ENCODE measurements around the gene PRKCB. TPM values are rescaled to one million over a fixed set of nuclear protein-coding genes. Genes with fewer than 3 reads are reported as not detected.

Gene PRKCB
- total and polyA plus RNA-seq, 4 donors = 1.6 to 9.4 (median 4.0) TPM

- no peaks in the 10 kb centered on the region for H3K9me3 ChIP-seq (ENCODE audit: control insufficient read depth in 4 of 4, low read length in 3 of 4)
- no peak overlapping the region for H3K9ac ChIP-seq (ENCODE audit: low read depth in 1 of 2, low read length in 2 of 2)
- no peaks in the 10 kb centered on the region for H3K4me1 ChIP-seq (ENCODE audit: control insufficient read depth in 4 of 4, insufficient read depth in 4 of 4, low read length in 3 of 4)
- H3K4me3 ChIP-seq (ENCODE audit: low read depth in 1 of 3, low read length in 3 of 3) = no peak overlapping the region
- H3K27me3 ChIP-seq (ENCODE audit: control insufficient read depth in 4 of 4, insufficient read depth in 4 of 4, low read length in 3 of 4) = peaks cover 0 to 4% (median 0%) of the 10 kb centered on the region in 4 donors
- no peak overlapping the region for H3K27ac ChIP-seq (ENCODE audit: low read depth in 1 of 2, low read length in 2 of 2)
- 75% methylated on average over 3 of the region's 3 CpGs for WGBS
- H3K36me3 ChIP-seq (ENCODE audit: control insufficient read depth in 4 of 4, insufficient read depth in 3 of 4, low read depth in 1 of 4, low read length in 3 of 4) = no peaks in the 10 kb centered on the region
- DNase-seq (ENCODE audit: low spot score) = no peak
- TF ChIP-seq, protein P1, sequence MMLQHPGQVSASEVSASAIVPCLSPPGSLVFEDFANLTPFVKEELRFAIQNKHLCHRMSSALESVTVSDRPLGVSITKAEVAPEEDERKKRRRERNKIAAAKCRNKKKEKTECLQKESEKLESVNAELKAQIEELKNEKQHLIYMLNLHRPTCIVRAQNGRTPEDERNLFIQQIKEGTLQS (IDR thresholded peaks at IDR 0.05) = no peak
- TF ChIP-seq FOXA1 (IDR thresholded peaks at IDR 0.05) (no peak), SP1 (IDR thresholded peaks at IDR 0.05) (no peak), HNF4A (conservative IDR thresholded peaks at IDR 0.05) (no peak), TAF1 (conservative IDR thresholded peaks at IDR 0.05) (no peak), FOXA2 (IDR thresholded peaks at IDR 0.05) (no peak), HNF4G (IDR thresholded peaks at IDR 0.05) (no peak), RXRA (IDR thresholded peaks at IDR 0.05) (no peak), YY1 (IDR thresholded peaks at IDR 0.05) (no peak), GABPA (IDR thresholded peaks at IDR 0.05 in 1 of 2, conservative IDR thresholded peaks at IDR 0.05 in 1 of 2) (no peak), JUND (IDR thresholded peaks at IDR 0.05) (no peak), NR2F2 (IDR thresholded peaks at IDR 0.05) (no peak), ZBTB33 (IDR thresholded peaks at IDR 0.05) (no peak), RAD21 (IDR thresholded peaks at IDR 0.05) (no peak), EGR1 (IDR thresholded peaks at IDR 0.05; ENCODE audit: low read depth in 2 of 2) (no peak)
- TF ChIP-seq, protein P2, sequence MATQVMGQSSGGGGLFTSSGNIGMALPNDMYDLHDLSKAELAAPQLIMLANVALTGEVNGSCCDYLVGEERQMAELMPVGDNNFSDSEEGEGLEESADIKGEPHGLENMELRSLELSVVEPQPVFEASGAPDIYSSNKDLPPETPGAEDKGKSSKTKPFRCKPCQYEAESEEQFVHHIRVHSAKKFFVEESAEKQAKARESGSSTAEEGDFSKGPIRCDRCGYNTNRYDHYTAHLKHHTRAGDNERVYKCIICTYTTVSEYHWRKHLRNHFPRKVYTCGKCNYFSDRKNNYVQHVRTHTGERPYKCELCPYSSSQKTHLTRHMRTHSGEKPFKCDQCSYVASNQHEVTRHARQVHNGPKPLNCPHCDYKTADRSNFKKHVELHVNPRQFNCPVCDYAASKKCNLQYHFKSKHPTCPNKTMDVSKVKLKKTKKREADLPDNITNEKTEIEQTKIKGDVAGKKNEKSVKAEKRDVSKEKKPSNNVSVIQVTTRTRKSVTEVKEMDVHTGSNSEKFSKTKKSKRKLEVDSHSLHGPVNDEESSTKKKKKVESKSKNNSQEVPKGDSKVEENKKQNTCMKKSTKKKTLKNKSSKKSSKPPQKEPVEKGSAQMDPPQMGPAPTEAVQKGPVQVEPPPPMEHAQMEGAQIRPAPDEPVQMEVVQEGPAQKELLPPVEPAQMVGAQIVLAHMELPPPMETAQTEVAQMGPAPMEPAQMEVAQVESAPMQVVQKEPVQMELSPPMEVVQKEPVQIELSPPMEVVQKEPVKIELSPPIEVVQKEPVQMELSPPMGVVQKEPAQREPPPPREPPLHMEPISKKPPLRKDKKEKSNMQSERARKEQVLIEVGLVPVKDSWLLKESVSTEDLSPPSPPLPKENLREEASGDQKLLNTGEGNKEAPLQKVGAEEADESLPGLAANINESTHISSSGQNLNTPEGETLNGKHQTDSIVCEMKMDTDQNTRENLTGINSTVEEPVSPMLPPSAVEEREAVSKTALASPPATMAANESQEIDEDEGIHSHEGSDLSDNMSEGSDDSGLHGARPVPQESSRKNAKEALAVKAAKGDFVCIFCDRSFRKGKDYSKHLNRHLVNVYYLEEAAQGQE (IDR thresholded peaks at IDR 0.05) = no peak
- TF ChIP-seq, protein P3, sequence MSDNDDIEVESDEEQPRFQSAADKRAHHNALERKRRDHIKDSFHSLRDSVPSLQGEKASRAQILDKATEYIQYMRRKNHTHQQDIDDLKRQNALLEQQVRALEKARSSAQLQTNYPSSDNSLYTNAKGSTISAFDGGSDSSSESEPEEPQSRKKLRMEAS (IDR thresholded peaks at IDR 0.05) = no peak
These were observed 187.0 kb downstream of the PRKCB start for GRCh38 chr16:24022797-24023196.

DNA sequence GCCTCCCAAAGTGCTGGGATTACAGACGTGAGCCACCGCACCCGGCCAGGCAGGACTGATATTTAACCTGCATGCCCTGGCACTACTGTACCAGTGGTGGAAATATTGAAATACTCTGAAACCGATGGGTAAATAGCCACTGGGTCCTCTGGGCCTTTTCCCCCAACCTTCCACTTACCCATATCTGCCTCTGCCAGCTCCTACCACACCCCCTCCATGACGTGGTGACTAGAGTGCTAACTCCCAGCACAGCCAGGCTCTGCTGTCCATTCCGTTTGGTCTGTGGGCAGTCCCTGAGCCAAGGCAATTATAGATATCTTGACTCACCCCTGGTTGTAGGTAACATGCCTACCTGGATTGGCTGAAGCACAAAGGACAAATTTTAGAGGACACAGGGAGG is 187.8 kb downstream of the PRKCB start:
- H3K4me3 ChIP-seq (ENCODE audit: low read depth in 1 of 3, low read length in 3 of 3) = no peak overlapping the region
- H3K4me1 ChIP-seq (ENCODE audit: control insufficient read depth in 4 of 4, insufficient read depth in 4 of 4, low read length in 3 of 4) = no peaks in the 10 kb centered on the region
- 69% methylated on average over 6 of the region's 6 CpGs for WGBS
- peaks cover 0 to 4% (median 0%) of the 10 kb centered on the region in 4 donors for H3K27me3 ChIP-seq (ENCODE audit: control insufficient read depth in 4 of 4, insufficient read depth in 4 of 4, low read length in 3 of 4)
- H3K9me3 ChIP-seq (ENCODE audit: control insufficient read depth in 4 of 4, low read length in 3 of 4) = no peaks in the 10 kb centered on the region
- H3K36me3 ChIP-seq (ENCODE audit: control insufficient read depth in 4 of 4, insufficient read depth in 3 of 4, low read depth in 1 of 4, low read length in 3 of 4) = no peaks in the 10 kb centered on the region
- no peak for DNase-seq (ENCODE audit: low spot score)
- H3K27ac ChIP-seq (ENCODE audit: low read depth in 1 of 2, low read length in 2 of 2) = no peak overlapping the region
- H3K9ac ChIP-seq (ENCODE audit: low read depth in 1 of 2, low read length in 2 of 2) = no peak overlapping the region
- TF ChIP-seq, protein P3 (IDR thresholded peaks at IDR 0.05) = no peak
- TF ChIP-seq HNF4A (conservative IDR thresholded peaks at IDR 0.05) (no peak), JUND (IDR thresholded peaks at IDR 0.05) (no peak), NR2F2 (IDR thresholded peaks at IDR 0.05) (no peak), HNF4G (IDR thresholded peaks at IDR 0.05) (no peak), ZBTB33 (IDR thresholded peaks at IDR 0.05) (no peak), EGR1 (IDR thresholded peaks at IDR 0.05; ENCODE audit: low read depth in 2 of 2) (no peak), TAF1 (conservative IDR thresholded peaks at IDR 0.05) (no peak)
- TF ChIP-seq, protein P4, sequence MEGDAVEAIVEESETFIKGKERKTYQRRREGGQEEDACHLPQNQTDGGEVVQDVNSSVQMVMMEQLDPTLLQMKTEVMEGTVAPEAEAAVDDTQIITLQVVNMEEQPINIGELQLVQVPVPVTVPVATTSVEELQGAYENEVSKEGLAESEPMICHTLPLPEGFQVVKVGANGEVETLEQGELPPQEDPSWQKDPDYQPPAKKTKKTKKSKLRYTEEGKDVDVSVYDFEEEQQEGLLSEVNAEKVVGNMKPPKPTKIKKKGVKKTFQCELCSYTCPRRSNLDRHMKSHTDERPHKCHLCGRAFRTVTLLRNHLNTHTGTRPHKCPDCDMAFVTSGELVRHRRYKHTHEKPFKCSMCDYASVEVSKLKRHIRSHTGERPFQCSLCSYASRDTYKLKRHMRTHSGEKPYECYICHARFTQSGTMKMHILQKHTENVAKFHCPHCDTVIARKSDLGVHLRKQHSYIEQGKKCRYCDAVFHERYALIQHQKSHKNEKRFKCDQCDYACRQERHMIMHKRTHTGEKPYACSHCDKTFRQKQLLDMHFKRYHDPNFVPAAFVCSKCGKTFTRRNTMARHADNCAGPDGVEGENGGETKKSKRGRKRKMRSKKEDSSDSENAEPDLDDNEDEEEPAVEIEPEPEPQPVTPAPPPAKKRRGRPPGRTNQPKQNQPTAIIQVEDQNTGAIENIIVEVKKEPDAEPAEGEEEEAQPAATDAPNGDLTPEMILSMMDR (IDR thresholded peaks at IDR 0.05; ENCODE audit: low read depth, low read length, missing input control) = no peak
- TF ChIP-seq, protein P1 (IDR thresholded peaks at IDR 0.05) = no peak
